HG02588 (cell line): ENCODE measurements around the gene BAHCC1.

Experiments
- ATAC-seq: cut with Tn5 transposase; IDR thresholded peaks from one replicate; pipeline ENCODE4 v1.9.1; 2021; ENCODE audit warnings: mild to moderate bottlenecking, moderate library complexity; ENCODE audit not compliant: unreplicated experiment

BAHCC1 gene

GRCh38 chr17:81366648-81367047 is 28.6 kb upstream of the BAHCC1 start:
- no peak for ATAC-seq

GRCh38 chr17:81367171-81367570 is 28.1 kb upstream of the BAHCC1 start:
- ATAC-seq: no peak

- no peak for ATAC-seq
These were observed 26.9 kb upstream of the BAHCC1 start for GRCh38 chr17:81368161-81369022.

GRCh38 chr17:81370294-81370693 is 25.0 kb upstream of the BAHCC1 start:
- ATAC-seq: no peak

- ATAC-seq: no peak
These were observed 23.1 kb upstream of the BAHCC1 start for GRCh38 chr17:81371910-81372760.

GRCh38 chr17:81373536-81374160 is 21.6 kb upstream of the BAHCC1 start:
- no peak for ATAC-seq

- ATAC-seq: no peak
These were observed 20.4 kb upstream of the BAHCC1 start for GRCh38 chr17:81374890-81375289.

GRCh38 chr17:81376946-81377714 is 18.1 kb upstream of the BAHCC1 start:
- ATAC-seq: no peak

- ATAC-seq: no peak
These were observed 16.2 kb upstream of the BAHCC1 start for GRCh38 chr17:81378941-81379511.

GRCh38 chr17:81379523-81379942 is 15.7 kb upstream of the BAHCC1 start:
- no peak for ATAC-seq

- ATAC-seq: no peak
These were observed 15.1 kb upstream of the BAHCC1 start for GRCh38 chr17:81380131-81380530.

- ATAC-seq: no peak
These were observed 14.4 kb upstream of the BAHCC1 start for GRCh38 chr17:81380666-81381518.

- ATAC-seq: no peak
These were observed 13.4 kb upstream of the BAHCC1 start for GRCh38 chr17:81381632-81382577.

- no peak for ATAC-seq
These were observed 12.4 kb upstream of the BAHCC1 start for GRCh38 chr17:81382851-81383250.

- no peak for ATAC-seq
These were observed 11.5 kb upstream of the BAHCC1 start for GRCh38 chr17:81383504-81384421.

- ATAC-seq: no peak
These were observed 10.3 kb upstream of the BAHCC1 start for GRCh38 chr17:81384929-81385319.
